Fibroblast of villous mesenchyme (primary cell): ENCODE data around the gene SMARCAD1. TPM values are rescaled to one million over a fixed set of nuclear protein-coding genes. Genes with fewer than 3 reads are reported as not detected.

Experiments
- DNase-seq: peaks from one replicate; pipeline ENCODE4 v3.0.0-alpha.2; 2010; ENCODE audit warnings: low read depth
- H3K4me3 ChIP-seq: 2 replicates; pipeline ENCODE4 v1.5.1; 2011; ENCODE audit warnings: low read depth, mild to moderate bottlenecking, low read length
- total RNA-seq: library from RNA; depleted of rRNA; stranded (reverse); fragments of >200 nt; gene quantifications from 2 replicates; pipeline ENCODE4 v1.2.3, GENCODE V29; 2012
- TF ChIP-seq, protein P1 (sequence below): IDR thresholded peaks from 2 replicates; pipeline ENCODE4 v1.5.1; 2012; ENCODE audit warnings: low read depth, mild to moderate bottlenecking, low read length; ENCODE audit not compliant: insufficient read depth

The SMARCAD1 gene
- total RNA-seq, 1 donor = 56.1 TPM

DNA sequence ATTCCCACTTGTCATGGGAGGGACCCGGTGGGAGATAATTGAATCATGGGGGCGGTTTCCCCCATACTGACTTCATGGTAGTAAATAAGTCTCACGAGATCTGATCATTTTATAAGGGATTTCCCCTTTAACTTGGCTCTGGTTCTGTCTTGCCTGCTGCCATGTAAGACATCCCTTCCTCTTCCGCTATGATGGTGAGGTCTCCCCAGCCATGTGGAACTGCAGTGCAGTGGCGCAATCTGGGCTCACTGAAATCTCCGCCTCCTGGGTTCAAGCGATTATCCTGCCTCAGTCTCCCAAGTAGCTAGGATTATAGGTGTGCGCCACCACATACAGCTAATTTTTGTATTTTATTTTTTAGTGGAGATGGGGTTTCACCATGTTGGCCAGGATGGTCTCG lies 132.1 kb downstream of the SMARCAD1 start:
- no peak for DNase-seq
- no peak overlapping the region for H3K4me3 ChIP-seq
- TF ChIP-seq, protein P1, sequence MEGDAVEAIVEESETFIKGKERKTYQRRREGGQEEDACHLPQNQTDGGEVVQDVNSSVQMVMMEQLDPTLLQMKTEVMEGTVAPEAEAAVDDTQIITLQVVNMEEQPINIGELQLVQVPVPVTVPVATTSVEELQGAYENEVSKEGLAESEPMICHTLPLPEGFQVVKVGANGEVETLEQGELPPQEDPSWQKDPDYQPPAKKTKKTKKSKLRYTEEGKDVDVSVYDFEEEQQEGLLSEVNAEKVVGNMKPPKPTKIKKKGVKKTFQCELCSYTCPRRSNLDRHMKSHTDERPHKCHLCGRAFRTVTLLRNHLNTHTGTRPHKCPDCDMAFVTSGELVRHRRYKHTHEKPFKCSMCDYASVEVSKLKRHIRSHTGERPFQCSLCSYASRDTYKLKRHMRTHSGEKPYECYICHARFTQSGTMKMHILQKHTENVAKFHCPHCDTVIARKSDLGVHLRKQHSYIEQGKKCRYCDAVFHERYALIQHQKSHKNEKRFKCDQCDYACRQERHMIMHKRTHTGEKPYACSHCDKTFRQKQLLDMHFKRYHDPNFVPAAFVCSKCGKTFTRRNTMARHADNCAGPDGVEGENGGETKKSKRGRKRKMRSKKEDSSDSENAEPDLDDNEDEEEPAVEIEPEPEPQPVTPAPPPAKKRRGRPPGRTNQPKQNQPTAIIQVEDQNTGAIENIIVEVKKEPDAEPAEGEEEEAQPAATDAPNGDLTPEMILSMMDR = no peak

Other genes starting within 250 kb of the SMARCAD1 start
- gene HPGDS, start 135.0 kb downstream of the SMARCAD1 start, total RNA-seq = not detected in 2 replicates
- 259 and 370 TPM in 2 replicates for gene PDLIM5, start 244.1 kb downstream of the SMARCAD1 start, total RNA-seq